ENCODE measurements around the gene ELAC2.

ELAC2 gene, protein sequence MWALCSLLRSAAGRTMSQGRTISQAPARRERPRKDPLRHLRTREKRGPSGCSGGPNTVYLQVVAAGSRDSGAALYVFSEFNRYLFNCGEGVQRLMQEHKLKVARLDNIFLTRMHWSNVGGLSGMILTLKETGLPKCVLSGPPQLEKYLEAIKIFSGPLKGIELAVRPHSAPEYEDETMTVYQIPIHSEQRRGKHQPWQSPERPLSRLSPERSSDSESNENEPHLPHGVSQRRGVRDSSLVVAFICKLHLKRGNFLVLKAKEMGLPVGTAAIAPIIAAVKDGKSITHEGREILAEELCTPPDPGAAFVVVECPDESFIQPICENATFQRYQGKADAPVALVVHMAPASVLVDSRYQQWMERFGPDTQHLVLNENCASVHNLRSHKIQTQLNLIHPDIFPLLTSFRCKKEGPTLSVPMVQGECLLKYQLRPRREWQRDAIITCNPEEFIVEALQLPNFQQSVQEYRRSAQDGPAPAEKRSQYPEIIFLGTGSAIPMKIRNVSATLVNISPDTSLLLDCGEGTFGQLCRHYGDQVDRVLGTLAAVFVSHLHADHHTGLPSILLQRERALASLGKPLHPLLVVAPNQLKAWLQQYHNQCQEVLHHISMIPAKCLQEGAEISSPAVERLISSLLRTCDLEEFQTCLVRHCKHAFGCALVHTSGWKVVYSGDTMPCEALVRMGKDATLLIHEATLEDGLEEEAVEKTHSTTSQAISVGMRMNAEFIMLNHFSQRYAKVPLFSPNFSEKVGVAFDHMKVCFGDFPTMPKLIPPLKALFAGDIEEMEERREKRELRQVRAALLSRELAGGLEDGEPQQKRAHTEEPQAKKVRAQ

DNA sequence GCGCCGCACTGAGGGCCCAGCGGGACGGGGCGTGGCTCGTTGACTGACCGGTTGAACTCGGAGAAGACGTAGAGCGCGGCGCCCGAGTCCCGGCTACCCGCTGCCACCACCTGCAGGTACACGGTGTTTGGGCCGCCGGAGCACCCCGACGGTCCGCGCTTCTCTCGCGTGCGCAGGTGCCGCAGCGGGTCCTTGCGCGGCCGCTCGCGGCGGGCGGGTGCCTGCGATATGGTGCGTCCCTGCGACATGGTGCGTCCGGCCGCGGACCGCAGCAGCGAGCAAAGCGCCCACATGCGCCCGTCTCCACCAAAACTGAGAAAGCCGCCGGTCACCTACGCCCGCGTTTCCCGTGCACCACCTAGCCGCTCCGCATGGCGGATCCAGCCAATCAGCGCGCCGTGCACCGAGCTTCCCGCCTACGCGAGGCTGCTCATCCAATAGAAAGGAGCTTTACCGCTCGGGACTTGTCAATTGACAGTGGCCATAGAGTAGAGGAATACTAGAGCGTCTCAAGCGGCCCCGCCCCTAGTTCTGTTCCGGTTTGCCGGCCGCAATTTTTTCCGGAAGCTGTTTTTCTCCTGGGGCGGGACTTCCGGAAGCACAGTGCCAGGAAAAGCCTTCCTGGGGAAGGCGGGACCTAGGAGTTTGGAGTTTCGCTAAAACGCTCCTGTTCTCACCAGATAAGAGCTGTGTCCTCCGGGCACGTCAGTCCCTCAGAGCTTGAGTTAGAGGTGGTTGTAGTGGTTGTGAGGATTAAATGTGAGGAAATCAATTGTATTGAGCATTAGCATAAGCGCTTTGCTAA lies at the start of gene ELAC2:
Gene ELAC2 (minus strand): TSS at position 373 of the 805 bp plus-strand sequence. CDS start 80 bp downstream, at position 293.
- peak; percentile 95 for DNase-seq (ENCODE audit: insufficient read length, low spot score)
- peak; percentile 60 for FAIRE-seq

DNA sequence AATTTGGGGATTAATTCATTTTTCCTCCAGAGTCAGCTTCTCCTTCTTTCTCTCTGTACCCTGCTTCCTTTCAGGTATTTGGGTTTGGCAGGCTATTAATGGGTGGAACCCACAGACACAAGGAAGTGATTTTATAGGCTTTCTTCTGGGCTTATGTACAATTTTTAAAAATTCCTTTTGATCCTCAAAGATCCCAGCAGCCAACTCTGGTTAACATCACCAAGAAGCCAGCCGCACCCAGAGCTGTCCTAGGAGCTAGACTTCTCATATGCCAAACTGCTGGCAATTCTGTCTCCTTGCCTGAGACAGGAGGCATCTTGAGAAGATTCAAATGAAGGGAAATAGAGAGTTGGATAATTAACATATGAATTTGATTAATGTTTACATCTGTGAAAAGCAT lies 47.2 kb upstream of the ELAC2 start:
- no peak for FAIRE-seq
- no peak for DNase-seq (ENCODE audit: insufficient read length, low spot score)

DNA sequence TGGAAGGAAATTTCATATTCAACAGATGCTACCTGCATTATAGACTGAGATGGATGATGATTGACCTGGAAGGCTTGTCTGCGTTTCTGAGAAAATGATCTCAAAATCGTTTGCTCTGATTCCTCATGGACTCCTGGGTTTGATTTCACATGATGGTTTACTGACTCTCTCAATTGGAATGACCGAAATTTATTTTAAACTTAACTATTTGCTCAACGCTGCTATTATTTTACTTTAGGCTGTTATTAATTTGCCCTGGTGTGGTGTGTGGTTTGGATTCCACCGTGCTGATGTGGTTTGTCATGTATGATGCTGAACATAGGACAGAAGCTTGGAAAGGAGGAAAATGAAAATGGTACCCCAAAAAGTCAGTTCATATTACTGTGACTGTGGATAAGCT lies 37.3 kb upstream of the ELAC2 start:
- no peak for FAIRE-seq

DNA sequence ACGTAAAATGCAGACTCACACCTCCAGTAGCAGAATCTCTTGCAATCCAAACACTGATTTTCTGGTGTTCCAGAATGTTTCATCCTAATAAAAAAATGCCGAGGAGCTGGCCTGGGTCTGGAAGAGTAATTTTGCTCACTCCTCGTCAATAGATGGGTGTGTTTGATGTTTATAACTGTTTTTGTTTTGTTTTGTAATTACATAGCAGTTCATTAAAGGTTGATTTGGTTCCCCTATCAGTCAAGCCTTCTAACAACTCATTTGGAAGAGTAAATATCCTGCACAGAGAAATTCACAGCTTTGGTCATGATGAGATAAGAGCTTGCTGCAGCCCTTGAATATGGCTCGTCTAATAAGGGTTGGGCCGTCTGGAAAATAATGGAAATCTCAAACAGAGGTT lies 36.8 kb upstream of the ELAC2 start:
- FAIRE-seq (no peak), DNase-seq (ENCODE audit: insufficient read length, low spot score) (no peak)

More for the DNA sequence above, 37.3 kb upstream of the ELAC2 start:
- no peak for DNase-seq (ENCODE audit: insufficient read length, low spot score)

DNA sequence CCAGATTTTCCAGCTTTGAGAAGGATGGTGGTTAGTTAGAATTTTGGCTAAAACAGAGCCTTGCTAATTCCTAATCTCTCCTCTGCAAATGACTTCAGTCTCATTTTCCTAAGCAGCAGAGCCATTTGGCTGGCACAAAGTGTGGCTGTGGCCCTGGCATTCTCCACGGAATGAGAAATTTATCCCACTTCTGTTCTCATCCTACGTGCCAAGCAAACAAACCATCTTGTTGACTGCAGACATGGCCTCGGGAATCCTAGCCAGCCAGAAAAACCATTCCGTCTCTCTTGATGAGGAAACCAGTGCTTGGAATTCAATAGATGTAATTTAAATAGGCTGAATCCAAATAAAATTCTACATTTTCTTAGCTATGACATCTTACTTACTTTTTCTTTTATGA lies 34.1 kb upstream of the ELAC2 start:
- DNase-seq (ENCODE audit: insufficient read length, low spot score) = no peak
- no peak for FAIRE-seq

DNA sequence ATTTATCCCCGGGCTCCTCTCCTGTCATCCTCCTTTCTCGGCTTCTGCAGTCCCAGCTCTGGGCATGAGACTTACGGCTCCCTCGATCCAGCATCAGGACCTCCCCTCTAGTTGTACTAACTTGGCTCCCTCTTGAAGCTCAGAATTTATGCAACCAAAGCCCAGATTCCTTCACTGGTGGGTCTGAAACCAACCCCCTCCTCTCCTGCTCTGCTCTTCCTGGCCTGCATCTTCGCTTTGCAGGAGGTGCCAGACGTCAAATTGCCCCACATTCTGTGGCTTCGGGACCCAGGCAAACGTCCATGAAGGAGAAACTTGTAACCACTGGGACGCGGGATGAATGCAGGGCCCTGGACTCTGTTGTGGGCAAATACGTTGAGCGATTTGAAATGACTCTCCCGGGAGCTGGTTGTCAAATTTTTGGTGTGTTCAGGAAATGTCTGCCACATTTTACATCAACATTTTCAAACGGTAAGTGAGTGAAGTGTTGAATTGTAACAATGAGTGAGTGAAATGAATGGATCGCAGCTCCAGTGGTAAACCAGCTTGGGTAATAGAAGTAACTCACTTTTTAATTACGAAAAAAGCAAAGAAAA lies 29.3 kb upstream of the ELAC2 start:
- DNase-seq (ENCODE audit: insufficient read length, low spot score) (no peak), FAIRE-seq (no peak)

DNA sequence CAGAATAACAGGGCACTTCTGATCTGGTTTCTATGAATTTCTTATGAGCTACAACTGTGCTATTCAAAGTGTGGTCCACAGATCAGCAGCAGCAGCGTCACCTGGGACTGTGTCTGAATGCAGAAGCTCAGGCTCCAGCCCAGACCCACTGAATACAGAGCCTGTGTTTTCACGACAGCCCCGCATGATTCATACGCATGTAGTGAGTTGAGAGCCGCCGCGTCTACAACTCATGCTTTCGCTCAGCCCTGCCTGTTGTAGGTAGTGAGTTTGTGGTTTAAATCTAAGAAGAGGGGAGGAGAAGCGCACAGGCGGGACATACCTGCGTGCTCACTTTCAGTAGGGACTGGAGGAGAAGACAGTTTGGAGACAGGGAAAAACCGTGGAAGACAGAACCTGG lies 28.5 kb upstream of the ELAC2 start:
- FAIRE-seq = no peak

DNA sequence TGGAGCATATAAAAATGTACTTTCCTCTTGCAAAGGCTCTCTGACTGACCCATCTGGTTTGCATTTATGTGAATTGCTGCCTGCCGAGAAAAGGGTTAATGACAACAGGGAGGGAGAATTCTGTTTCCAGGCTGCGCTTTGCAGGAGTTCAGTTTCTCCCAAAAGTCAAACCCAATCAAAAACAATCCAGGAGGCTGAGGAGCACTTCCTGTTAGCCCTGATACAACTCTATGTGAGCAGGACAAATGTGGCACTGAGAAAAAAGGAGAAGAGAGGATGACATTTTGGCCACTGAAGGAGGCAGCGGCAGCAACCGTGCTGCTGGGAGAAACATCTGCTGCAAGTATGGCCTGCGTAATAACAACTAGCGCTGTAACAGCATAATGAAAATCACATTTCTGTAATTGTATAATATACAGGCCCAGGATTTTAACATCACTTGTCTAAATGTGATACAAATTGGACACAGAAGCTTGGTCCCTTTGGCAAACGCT lies 26.8 kb upstream of the ELAC2 start:
- FAIRE-seq (no peak), DNase-seq (ENCODE audit: insufficient read length, low spot score) (no peak)

More for the DNA sequence above, 28.5 kb upstream of the ELAC2 start:
- no peak for DNase-seq (ENCODE audit: insufficient read length, low spot score)

DNA sequence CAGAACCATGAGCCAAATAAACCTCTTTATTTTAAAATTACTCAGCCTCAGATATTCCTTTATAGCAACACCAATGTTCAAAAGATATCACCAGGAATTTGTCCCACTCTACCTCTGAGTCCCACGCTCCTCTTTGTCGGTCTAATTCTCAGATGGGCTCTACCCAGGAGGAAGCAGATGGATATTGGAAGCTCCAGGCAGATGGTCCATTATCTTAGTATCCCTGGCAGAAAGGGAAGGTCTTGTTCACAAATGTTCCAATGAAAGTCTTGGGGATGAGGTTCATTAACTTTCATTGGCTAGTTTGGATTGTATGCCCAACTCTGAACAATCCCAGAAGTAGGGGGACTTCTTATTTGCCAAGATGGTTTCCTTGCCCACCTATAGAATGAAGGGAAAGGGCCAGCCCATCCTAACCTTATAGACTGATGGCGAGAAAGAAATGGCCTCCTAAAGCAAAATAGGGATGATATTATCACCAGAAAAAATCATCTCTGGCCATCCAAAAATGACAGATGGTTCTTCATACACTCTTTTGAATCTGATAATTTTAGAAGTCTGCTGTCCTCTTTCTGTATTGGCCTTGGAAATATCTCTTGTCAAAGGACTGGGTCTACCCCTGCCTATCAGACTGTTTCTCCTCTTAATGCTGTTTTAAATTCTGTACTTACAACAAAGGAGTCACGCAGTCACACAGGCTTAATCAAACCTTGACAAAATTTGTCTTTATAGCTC lies 21.3 kb upstream of the ELAC2 start:
- DNase-seq (ENCODE audit: insufficient read length, low spot score) (no peak), FAIRE-seq (no peak)

DNA sequence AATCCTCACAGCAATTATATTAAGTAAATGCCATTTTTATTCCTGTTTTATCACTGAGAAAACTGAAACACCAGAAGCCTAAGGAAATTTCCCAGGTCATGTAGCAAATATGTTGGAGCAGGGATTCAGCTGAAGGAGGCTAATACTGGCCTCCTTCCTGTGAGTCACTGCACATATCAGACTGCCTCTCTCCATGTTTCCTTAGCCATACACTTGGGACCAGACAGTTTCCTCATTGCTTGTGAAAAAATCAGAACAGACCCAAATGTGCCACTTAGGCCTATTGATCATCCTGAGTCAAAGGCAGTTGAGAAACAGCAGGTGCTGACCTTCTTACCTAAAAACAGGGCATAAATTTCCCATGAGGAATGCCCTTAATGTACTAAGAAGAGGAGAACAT lies 18.9 kb upstream of the ELAC2 start:
- no peak for FAIRE-seq

DNA sequence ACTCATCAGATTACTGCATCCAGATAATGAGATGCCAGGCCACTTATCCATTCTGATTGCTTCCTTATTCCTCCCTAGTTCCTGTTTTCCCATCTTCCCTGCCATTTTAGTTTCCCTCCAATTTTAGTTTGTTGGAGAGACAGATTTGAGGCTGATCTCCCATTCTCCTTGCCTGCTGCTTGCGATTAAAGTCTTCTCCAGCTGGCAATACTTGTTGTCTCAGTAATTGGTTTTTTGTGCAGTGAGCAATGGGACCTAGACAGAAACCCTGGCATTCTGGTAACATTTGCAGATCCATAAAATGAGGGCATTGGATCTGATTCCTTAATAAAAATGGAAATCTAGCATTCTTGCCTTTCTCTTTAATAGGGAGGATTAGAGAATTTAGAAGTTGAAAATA lies 17.6 kb upstream of the ELAC2 start:
- no peak for DNase-seq (ENCODE audit: insufficient read length, low spot score)
- FAIRE-seq = no peak

More for the DNA sequence above, 18.9 kb upstream of the ELAC2 start:
- no peak for DNase-seq (ENCODE audit: insufficient read length, low spot score)

DNA sequence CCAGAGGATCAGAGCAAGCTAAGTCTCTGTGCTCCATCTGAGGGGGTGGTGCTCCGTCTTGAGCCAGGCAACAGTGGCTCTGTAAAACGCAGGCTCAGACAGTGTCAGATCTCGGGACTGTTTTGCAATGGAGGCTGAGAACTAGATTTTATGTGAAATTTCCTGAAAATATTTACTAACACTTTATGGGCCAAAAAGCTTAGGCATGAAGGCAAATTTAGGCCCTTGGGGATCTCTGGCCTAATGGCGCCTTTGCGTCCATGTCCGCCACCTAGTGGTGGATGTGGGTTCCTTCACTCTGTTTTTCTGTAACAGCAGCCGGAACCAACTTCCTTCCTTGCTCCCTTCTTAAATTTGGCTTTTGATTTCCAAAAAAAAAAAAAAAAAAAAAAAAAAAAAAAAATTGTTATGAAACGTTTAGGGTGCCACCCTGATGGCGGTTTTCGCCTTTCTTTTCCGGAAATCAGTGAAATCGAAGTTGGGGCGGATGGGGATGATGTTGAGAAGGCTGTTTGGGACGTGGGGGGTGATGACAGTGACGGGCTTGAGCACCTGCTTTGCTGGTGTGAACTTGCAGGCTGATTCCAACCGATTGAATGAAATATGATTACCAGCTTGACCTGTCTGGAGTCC lies 14.0 kb upstream of the ELAC2 start:
- FAIRE-seq = no peak

DNA sequence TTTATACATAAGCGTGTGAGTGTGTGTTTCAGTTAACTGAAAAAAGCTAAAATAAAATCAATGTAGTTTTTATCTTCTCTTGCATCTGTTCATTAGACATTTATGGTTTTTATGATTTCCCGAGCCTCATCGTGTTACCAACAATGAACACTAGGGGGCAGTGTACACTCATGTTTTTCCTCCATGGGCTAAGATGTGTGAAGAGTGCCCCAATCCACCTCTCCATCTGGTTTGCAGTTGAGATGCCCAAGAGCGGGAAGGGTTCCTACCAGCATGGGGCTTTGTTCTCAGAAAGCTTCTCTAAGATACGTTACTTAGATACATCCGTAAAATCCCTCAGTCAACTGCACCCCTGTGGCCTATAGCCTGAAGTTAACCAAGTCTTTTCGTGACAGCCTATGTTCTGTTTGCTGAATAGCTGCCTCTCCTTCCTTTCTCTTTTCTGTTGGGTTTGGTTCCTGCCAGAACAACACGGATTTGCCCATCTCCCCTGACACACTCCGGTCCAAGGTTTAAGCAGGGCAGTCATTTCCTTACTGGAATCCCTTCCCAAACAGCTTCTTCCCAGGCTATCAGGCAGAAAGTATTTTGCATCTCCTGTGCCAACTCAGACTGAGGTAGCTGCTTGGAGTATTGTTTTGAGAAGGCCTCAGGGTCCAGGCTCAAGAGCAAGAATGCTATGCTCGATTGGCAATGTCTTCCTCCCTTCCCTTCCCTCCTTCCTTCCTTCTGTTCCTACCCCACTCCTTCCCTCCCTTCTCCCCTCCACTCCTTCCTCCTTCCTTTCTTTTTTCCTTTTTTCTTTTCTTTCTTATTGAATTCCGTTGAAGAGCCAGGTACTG lies 12.9 kb upstream of the ELAC2 start:
- DNase-seq (ENCODE audit: insufficient read length, low spot score) = peak; percentile 41
- no peak for FAIRE-seq

More for the DNA sequence above, 14.0 kb upstream of the ELAC2 start:
- DNase-seq (ENCODE audit: insufficient read length, low spot score) = peak; percentile 45

DNA sequence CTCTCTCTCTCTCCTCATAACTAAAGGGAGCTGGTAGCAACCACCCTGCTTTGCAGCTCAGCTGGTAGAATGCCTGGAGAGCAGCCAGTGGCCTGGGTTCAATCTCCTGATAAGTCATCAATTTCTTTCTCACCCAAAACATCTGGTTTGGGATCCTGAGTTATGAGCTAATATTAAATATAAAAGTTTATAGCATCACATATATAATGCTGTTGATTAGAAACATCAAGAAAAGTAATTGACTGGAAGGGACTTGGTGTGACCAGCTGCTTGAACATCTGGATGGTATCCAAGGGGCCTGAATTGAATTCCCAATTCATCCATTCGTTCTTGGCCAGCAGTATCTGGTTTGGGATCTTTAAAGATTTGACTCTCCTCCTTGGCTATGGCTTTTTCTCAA lies 12.2 kb upstream of the ELAC2 start:
- no peak for FAIRE-seq
- DNase-seq (ENCODE audit: insufficient read length, low spot score) = no peak

DNA sequence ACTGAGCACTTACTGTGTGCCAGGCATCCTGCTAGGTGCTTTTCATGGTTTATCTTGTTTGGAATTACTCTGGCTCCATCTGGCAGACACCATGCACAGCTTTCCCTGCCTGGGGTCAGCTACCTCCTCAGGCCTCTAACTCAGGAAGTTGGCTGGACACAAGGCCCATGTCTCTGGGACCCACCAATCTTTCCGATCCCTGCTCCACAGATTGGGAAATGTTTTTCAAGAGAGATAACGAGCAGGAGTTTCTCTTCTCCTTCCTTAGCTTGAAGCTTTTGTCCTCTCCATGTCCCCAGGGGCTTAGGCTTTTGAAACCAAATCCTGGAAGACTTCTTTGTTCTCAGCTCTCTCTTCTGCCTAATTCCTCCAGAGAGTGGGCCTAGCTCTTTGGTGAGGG lies 11.5 kb upstream of the ELAC2 start:
- DNase-seq (ENCODE audit: insufficient read length, low spot score) (no peak), FAIRE-seq (no peak)

DNA sequence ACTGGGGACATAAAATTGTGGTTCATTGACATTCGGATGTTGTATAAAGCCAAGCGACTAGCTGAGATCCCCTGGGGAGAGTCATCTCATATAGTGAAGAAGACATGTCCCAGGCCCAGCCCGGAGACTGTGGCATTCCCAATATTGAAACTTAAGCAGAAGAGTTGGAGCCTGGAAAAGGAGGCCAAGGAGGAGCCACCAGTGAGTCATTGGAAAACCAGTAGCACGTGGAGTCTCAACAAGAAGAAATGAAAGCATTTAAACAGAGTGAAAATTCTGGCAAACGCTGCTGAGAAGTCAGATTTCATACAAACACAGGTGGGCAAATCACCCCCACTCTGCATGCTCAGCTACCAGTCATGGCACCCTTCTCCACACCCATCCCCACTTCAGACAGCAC lies 9.4 kb upstream of the ELAC2 start:
- DNase-seq (ENCODE audit: insufficient read length, low spot score) (no peak), FAIRE-seq (no peak)

DNA sequence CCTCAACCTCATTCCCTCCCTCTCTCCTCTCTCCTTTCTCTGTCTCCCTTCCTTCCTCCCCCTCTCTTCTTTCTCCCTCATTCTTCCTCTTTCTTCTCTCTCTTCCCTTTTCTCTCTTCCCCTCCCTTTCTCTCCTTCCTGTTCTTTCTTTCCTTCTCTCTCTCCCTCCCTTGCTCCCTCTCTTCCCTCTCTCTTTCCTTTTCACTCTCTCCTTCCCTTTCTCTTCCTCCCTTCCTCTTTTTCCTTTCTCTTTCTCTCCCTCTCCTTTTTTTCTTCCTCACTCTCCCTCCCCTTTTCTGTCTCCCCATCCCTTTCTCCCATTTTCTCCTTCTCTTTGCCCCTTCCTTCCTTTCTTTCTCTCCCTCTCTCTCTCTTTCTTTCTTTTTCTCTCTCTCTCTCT lies 7.9 kb upstream of the ELAC2 start:
- DNase-seq (ENCODE audit: insufficient read length, low spot score) (no peak), FAIRE-seq (no peak)

DNA sequence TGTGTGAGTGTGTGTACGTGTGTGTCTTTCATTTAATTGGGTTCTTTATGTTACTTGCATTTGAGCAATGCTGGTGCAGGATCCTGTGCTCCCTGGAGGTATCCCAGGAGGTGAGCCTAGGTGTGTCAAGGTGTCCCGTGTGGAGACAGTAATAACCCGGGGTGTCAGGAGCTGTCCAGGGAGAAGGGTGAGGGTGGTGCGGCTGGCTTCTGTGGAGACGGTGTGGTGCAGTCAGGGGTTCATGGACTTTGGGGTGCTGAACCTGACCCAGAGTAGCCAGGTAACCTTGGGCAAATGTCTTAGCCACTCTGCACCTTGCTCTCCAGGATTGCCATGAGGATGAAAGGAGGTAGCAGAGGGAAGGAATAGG lies 7.4 kb upstream of the ELAC2 start:
- FAIRE-seq (no peak), DNase-seq (ENCODE audit: insufficient read length, low spot score) (no peak)

All from HTR-8/SVneo (cell line).